HG02884 (cell line): ENCODE data around the gene FAM20C.
"Not testable (repeated sequence)": the region's sequence is repeated elsewhere in the genome, so short reads cannot be mapped to it uniquely, and the experiment has no call there.

Experiments used
- ATAC-seq: cut with Tn5 transposase; IDR thresholded peaks from one replicate; pipeline ENCODE4 v1.9.1; 2021; ENCODE audit warnings: mild to moderate bottlenecking, moderate library complexity; ENCODE audit not compliant: unreplicated experiment

Gene FAM20C

DNA sequence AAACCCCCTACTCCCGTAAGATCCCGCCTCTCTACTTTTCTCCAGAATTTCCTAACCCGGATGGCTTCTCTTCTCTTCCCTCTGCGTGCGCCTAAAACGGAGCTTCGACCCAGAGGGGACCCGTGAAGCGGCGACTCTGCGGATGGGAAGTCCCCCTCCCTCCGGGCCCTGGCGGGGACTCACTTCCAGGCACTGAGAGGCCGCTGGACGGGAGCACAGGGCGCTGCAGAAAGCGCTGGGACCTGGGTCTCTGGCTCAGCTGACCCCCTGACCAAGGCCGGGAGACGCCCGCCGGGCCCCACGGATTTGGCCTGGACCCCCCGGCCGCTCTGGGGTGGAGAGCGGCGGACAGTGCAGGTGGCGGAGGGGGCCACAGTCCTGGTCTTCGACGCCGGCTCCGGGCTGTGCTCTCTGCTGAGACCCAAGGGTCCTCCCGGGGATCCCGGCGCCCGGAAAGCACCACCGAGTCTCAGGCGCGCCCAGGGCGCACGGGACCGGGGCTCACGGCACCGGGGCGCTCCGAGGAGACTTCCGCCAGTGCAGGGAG lies 96.9 kb downstream of the FAM20C start:
- no peak for ATAC-seq

DNA sequence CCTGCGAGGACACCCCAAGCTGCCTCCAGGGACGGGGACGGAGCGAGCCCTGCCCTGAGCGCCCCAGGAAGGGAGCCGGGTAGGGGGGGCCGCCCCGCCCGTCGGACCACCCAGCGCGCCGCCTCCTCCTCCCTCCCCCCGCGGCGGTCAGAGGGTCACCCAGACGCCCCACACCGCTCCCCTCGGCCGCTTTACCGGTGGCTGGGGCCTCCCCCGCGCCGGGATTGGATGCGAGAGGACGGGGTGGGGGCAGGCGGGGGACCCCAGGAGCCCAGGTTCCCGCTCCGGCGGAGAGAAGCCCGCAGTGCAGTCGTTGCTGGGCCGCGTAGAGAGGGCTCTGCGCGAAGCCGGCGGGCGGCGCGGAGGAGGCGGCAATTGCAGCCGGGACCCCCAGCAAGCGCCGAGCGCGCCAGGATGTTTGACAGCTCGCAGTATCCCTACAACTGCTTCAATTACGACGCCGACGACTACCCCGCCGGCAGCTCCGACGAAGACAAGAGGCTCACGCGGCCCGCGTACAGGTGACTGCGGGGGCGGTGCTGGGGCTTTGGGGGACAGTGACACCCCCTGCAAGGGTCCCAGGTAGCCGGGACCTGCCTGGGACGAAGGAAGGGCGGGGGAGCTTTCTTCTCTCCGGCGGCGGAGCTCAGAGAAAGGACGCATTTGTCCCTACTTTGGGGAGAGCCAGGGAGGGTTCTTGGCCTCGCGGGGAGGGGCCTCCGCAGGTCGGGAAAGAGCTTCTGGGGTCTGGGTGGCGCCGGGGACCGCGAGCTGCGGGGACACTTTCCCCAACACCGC lies 97.6 kb downstream of the FAM20C start, which contains the start of gene FOXL3:
Gene FOXL3, plus strand, starts transcription at position 415 of the 798 bp plus-strand sequence. Its CDS starts 0 bp downstream, at position 415.
- no peak for ATAC-seq

DNA sequence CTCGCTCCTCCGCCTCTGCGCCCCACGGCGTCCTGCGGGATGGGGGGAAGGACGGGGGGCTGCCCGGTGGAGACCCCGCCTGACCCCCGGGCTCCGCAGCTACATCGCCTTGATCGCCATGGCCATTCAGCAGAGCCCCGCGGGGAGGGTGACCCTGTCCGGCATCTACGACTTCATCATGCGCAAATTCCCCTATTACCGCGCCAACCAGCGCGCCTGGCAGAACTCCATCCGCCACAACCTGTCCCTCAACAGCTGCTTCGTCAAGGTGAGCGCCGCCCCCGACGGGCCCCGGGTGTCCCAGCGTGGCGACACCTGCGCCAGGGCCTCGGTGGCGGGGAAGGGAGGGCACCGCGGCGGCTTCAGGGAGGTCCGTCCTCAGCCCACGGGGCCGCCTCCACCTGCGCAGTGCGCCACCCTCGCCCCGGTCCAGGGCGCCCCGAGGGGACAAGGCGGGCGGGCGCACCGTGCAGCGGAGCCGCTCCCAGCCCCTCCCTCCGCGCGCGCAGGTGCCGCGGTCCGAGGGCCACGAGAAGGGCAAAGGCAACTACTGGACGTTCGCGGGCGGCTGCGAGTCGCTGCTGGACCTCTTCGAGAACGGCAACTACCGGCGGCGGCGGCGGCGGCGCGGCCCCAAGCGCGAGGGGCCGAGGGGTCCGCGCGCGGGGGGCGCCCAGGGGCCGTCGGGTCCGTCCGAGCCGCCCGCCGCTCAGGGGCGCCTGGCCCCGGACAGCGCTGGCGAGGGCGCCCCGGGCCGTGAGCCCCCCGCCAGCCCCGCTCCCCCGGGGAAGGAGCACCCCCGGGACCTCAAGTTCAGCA lies 98.4 kb downstream of the FAM20C start:
- no peak for ATAC-seq

DNA sequence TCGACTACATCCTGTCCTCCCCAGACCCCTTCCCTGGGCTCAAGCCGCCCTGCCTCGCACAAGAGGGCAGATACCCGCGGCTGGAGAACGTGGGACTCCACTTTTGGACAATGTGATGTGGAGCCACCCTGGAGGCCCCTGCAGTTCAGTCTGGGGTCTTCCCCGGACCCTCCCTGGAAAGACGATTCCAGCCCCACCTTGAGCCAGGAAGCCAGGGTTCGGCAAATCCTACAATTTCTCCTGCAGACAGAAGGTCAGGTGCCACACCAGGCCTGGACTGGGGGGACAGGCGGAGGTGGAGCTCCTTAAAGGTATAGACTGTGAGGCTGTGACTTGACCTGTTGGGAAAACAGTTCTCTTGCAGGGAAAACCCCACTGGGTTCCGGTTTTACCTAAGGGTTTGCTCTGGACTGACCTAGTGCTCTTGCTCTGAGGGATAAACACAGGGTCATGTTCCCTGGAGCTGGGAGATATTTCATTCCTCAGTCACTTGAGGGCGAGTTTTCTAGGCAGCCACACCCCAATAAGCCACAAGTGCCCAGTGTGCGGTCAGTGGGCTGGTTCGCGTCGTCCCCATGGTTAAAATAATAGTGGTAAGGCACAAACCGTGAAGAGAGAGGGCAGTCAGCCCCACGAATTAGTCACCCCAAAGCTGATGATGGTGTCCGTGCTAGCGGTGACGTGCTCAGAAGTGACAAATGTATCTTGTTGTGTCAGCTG lies 99.2 kb downstream of the FAM20C start:
- ATAC-seq, result no peak

DNA sequence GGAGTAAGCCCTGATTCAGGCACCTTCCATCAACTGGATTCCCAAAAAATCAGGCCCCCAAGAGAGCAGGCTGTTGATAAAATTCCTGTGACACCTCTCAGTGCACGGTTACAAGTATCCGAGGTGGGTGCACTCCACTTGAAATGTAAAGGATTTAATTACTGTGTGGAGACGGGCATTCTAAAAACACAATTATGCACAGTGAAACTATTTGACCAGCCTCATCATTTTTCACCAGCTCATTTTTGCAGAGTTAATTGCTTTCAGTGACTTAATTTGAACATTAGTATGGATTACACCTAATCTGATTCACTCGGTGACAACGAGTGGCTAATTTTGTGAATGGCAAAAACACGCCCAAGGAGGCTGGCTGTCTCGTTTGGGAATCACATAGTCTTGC lies 99.9 kb downstream of the FAM20C start:
- ATAC-seq, result no peak

DNA sequence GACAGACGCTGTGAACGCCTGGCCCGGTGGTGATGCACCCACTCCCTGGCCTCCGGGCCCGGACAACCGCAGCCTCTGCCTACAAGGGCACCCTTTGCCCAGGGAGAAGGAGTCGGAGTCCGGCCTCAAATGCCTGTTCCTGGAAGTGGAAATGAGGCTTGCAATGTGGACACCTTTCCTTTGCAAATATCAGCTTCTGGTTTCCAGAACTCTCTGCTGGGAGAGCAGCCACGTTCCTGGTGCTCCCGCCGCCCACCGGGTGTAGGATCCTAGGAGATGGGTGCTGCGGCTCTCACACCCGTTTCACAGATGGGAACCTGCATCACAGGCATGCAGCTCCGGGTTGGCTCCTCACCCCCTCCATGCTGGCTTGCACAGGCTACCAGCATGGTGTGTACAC lies 100.5 kb downstream of the FAM20C start:
- ATAC-seq, result no peak

DNA sequence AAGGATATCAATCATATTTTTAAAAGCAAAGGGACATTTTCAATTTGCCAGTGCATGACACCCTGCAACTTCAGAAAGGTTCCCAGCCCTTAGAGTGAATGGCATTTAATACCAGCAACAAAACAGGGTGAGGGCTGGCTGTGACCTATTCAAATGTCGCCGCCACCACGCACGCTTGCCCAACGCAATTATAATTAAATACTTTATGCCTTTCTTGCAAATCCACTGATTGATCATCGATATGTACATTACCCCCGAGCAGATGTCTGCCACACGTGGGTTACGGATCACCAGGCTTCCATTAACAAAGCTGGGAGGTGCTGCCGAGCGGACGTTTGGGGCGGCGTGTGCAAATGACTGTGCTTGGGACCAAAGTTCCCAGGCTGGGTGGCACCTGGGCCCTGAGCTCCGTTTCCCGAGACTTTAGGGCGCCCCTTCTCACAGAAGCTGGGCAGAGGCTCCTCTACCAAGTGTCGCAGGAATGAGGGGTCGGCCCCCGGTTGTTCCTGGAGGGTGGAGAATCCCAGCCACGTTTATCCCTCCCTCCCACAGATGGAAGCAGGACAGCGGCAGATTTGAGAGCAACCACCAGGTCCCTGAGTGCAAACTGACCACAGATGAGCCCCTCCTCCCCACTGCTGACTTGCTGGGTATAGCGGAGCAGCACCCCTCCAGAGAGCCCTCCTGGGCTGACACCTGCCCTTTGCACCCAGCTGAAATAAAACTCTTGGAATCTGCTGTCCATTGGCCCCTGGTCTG lies 101.5 kb downstream of the FAM20C start:
- no peak for ATAC-seq

DNA sequence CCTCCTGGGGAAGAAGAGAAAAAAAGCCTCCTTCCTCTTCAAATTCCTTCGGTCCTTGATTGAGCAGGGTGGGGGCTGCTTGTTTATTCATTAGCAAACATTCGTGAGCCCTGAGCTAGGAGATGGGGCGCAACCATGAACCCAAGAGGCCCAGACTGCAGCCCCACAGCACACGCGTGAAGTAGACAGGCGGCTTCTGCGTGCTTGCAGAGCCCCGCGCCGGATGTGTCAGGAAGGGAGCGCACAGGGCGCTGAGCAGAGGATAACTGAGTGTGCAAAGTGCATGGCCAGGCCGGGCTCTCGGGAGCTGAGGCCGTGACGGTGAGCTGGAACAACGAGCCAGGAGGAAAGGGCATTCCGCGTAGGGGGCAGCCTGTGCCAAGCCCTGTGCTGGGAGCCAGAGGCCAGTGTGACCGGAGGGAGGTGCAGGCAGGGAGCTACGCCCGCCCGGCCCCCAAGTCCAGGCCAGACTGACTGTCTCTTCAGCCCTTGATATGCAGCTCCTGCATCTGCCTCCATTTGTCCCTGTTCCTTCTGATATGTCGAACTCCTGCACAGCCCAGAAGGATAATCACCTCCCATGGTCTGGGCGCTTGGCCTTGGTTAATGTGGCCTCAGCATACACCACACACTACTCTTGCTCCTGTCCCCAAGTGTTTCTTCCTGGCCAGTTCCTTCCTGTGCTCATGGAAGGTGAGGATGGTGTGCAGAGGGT lies 102.2 kb downstream of the FAM20C start:
- no peak for ATAC-seq

DNA sequence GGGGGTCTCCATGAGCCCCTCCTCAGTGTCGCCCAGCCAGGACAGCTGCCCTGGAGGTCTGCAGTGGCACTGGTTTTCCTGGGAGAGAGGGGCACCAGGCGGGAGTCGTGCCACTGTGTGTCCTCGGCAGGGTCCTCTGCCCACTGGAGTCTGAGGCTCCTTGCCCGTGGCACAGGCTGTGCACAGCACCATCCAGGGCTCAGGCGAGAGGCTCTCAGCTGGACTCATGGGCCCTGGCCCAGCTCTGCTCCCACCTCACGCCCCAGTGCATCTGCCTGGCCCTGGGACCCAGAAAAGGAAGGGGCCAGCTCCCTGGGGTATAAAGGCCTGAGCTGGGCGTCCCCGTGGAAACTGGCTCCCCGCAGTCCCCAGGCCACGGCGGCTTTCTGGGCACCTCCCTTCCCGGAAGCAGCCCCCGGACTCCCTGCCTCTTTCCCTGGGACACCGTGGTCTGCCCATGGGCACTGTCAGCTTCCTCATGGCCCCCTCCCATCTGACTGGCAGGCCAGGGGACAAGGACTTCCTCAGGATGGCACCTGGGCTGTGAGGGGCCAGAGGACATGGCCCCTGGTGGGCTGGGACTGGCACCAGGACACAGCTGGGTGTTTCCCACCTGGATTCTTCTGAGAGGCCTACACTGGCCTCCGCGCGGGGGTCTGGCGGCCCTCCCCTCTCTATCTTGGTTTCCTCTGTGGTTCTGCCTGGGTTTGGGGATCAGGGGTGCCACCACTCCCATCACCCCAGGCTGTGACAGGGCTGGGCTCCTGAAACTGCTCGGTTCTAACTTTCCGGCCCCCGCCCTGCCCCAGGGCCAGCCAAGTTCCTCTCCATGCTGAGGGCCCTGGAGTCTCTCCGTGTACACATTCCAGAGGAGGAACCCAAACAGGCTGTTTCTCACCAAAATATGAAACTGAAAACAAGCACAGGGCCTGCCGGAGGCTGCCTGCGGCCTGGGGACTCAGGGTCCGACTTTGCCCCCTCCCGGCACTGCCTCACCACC lies 103.1 kb downstream of the FAM20C start:
- ATAC-seq, result no peak

DNA sequence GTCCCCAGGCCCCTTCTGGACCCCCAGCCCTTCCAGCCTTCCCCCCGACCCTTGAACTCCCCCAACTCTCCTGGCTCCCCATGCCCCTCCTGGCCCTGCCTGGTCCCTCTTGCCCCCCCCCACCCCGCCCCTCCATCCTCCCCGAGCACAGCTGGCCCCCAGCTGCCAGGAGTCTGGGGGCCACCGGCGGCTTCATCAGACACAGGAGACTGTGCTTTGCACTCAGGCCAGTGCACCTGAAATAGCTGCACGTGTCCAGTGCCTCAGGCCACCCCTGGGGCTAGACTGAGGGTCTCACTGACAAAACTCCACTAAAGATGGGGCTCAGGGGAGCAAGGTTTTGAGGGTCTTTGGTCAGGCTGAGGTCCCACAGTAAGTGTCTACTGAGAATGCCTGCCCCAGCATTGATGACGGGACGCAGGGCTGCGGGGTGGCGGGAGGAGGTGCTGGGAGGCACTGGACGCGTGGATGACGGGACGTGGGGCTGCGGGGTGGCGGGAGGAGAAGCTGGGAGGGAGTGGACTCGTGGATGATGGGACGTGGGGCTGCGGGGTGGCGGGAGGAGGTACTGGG lies 104.1 kb downstream of the FAM20C start:
- ATAC-seq, result no peak

DNA sequence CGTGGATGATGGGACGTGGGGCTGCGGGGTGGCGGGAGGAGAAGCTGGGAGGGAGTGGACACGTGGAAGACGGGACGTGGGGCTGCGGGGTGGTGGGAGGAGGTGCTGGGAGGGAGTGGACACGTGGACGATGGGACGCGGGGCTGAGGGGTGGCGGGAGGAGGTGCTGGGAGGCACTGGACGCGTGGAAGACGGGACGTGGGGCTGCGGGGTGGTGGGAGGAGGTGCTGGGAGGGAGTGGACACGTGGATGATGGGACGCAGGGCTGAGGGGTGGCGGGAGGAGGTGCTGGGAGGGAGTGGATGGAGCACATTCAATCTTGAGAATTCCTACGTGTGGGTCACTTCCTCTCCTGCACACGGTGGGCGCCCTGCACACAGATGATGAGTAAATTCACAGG lies 104.8 kb downstream of the FAM20C start:
- not testable (repeated sequence) for ATAC-seq

DNA sequence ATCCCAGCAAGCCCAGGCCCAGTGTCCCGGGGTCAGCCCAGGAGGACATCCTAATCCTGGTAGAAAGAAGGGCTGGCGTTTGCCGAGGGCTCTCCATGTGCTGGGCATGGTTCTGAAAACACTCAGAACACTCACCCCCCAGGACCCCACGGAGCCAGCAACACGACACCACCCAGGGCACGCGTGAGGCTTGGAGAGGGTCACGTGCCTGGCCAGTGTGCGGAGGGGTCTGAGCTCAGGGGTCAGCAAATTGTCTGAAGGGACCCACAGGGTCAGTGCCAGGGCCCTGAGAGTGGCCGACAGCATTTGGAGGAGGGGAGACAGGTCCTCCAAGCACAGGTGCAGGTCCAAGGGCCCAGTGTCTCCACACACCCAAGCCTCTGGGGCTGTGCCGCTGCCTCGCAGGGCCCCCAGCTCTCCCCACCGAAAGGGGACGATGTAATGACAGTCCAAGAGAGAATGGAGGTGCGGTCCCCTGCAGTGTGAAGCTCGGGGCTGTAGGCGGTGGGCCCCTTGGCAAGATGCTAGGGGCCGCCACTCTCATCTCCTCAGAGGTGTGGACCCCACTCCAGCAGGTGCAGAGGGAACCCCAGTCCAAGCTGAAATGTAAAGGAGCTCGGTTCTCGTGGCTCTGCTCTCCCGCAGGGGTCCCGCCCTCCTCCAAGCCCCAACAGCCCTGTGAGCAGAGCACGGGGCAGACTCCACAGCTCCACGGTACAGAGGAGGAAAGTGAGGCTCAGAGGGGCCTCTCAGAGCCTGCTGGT lies 105.4 kb downstream of the FAM20C start:
- ATAC-seq, result no peak

DNA sequence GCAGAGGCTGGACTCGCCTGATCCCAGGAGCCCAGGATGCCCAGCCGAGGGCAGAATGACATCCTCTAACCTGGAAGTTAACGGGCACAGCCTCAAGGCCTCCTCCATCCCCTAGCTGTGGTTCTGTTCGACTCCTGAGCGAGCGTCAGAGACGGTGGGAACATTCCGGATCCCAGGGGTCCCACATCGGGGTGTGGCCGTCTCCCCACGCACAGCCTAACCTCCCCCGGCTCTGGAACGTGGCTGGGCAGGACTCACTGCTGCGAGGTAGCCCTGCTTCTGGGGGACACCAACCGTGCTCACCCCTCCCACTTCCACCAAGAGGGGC lies 106.0 kb downstream of the FAM20C start:
- no peak for ATAC-seq

DNA sequence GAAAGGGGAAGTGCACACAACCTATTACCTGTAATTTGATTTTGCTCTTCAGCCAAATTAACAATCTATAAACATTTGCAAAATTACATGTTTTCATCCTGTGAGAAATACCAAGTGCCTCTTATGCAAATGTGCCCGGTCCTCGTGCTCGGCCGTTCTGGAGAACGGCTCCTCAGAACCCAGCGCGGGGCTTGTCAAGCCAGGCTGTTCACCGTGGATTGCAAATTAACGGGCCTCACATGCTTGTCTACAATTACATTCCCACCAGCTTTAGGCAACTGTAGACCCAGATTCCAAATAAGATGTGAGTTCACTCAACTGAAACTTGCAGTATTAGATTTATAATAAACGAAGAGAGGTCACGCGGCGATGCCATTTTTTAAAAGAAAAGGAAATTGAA lies 106.4 kb downstream of the FAM20C start:
- ATAC-seq, result no peak

DNA sequence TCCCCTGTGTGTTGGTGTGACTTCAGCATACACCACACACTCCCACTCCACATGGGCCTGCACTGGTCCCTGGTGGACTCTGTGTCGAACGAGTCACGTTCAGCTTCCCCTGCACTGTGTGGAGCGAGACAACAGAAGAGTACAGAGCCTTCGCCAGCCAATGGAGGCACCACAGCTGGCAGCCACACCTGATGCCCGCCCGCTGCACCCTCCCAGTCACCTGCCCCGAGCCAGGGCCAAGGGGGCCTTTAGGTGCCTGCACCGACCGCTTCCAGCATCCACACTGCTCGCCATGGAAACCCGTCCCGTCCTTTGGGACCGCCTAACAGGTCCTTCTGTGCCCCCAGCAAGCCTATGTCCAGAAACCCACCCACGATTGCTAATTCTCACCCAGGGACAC lies 106.8 kb downstream of the FAM20C start:
- ATAC-seq, result no peak

DNA sequence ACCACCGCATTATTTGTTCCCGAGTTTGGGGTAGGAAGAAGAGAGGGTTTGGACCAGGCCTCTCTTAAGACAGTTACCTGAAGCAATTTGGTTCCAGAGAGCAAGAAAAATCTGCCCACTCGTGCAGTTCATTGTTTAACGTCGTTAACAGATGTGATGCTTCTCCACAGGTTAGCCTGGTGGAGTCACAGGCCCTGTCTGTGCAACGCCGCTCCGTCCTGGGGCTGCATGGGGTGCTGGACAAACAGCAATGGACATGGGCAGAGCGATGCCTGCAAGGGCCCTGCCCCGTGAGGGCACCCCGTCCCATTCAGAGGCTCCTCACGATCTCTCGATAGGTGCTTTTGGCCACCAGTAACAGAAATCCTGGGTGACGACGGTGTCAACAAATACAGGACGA lies 107.3 kb downstream of the FAM20C start:
- no peak for ATAC-seq

DNA sequence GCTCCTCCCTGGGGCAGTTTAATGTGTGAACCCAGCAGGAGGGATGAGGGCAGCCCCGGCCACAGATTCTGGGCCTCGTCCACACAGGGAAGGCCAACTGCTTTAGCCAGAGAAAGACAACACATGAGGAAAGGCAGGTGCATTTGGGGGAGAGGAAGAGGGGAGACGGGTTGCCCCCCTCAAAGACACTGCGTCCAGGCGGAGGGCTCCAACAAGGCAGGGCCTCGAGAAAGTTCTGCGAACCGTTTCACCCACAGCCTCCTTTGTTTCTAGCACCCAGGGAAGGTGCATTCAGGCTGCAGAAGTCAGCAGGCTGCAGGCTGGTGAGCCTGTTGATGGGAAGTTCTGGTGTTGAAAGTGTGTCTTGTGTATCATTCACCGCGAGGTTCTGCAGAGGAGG lies 107.7 kb downstream of the FAM20C start:
- no peak for ATAC-seq
